ENCODE measurements around the gene THBS2. TPM values are rescaled to one million over a fixed set of nuclear protein-coding genes. Genes with fewer than 3 reads are reported as not detected.

Gene THBS2
- total RNA-seq, 2 experiments from 2014 or later = not detected

GRCh38 chr6:169254456-169255316 lies 1.0 kb upstream of the THBS2 start:
- DNase-seq (no peak), ATAC-seq (no peak)
- Mint-ChIP-seq H3K27me3 (ENCODE audit: low read depth) (peaks cover 52% of the 10 kb centered on the region), H3K36me3 (ENCODE audit: low read depth) (no peaks in the 10 kb centered on the region), H3K9me3 (ENCODE audit: insufficient read depth) (no peaks in the 10 kb centered on the region), H3K4me1 (ENCODE audit: low read depth) (peaks cover 4% of the 10 kb centered on the region), H3K4me3 (no peak overlapping the region), H3K27ac (no peak overlapping the region)
- ChIA-PET CTCF (no interaction called here), POLR2A (no interaction called here)

- Mint-ChIP-seq H3K36me3 (ENCODE audit: low read depth) (no peaks in the 10 kb centered on the region), H3K4me1 (ENCODE audit: low read depth) (peaks cover 4% of the 10 kb centered on the region), H3K9me3 (ENCODE audit: insufficient read depth) (no peaks in the 10 kb centered on the region), H3K27me3 (ENCODE audit: low read depth) (peaks cover 52% of the 10 kb centered on the region), H3K4me3 (no peak overlapping the region), H3K27ac (no peak overlapping the region)
- ChIA-PET CTCF (no interaction called here), POLR2A (no interaction called here)
- DNase-seq = no peak
- no peak for ATAC-seq
These were observed 999 bp downstream of the THBS2 start for GRCh38 chr6:169252505-169253189.

- no peak for ATAC-seq
- no peak overlapping the region for H3K27ac Mint-ChIP-seq
- CTCF ChIA-PET = no interaction called here
These were observed 1.7 kb downstream of the THBS2 start for GRCh38 chr6:169251822-169252504.

GRCh38 chr6:169251371-169251802 lies 2.3 kb downstream of the THBS2 start:
- Mint-ChIP-seq H3K4me3 (no peak overlapping the region), H3K27me3 (ENCODE audit: low read depth) (peaks cover 48% of the 10 kb centered on the region), H3K9me3 (ENCODE audit: insufficient read depth) (no peaks in the 10 kb centered on the region), H3K27ac (no peak overlapping the region), H3K36me3 (ENCODE audit: low read depth) (no peaks in the 10 kb centered on the region), H3K4me1 (ENCODE audit: low read depth) (peaks cover 4% of the 10 kb centered on the region)
- ATAC-seq = no peak
- ChIA-PET POLR2A (no interaction called here), CTCF (no interaction called here)
- DNase-seq = no peak

More at GRCh38 chr6:169251822-169252504, 1.7 kb downstream of the THBS2 start:
- H3K9me3 Mint-ChIP-seq (ENCODE audit: insufficient read depth) = no peaks in the 10 kb centered on the region
- DNase-seq = no peak
- POLR2A ChIA-PET = no interaction called here
- H3K36me3 Mint-ChIP-seq (ENCODE audit: low read depth) = no peaks in the 10 kb centered on the region
- peaks cover 4% of the 10 kb centered on the region for H3K4me1 Mint-ChIP-seq (ENCODE audit: low read depth)
- peaks cover 48% of the 10 kb centered on the region for H3K27me3 Mint-ChIP-seq (ENCODE audit: low read depth)
- H3K4me3 Mint-ChIP-seq = no peak overlapping the region

- POLR2A ChIA-PET = no interaction called here
- H3K36me3 Mint-ChIP-seq (ENCODE audit: low read depth) = no peaks in the 10 kb centered on the region
These were observed 3.0 kb downstream of the THBS2 start for GRCh38 chr6:169250660-169251059.

GRCh38 chr6:169249057-169249456 lies 4.6 kb downstream of the THBS2 start:
- DNase-seq = no peak
- POLR2A ChIA-PET = no interaction called here
- CTCF ChIA-PET = no interaction called here
- no peak for ATAC-seq
- Mint-ChIP-seq H3K4me3 (no peak overlapping the region), H3K27ac (no peak overlapping the region), H3K4me1 (ENCODE audit: low read depth) (peaks cover 4% of the 10 kb centered on the region), H3K36me3 (ENCODE audit: low read depth) (no peaks in the 10 kb centered on the region), H3K27me3 (ENCODE audit: low read depth) (peaks cover 31% of the 10 kb centered on the region), H3K9me3 (ENCODE audit: insufficient read depth) (no peaks in the 10 kb centered on the region)

More at GRCh38 chr6:169250660-169251059, 3.0 kb downstream of the THBS2 start:
- H3K9me3 Mint-ChIP-seq (ENCODE audit: insufficient read depth) = no peaks in the 10 kb centered on the region
- DNase-seq = no peak
- no peak overlapping the region for H3K27ac Mint-ChIP-seq
- peaks cover 4% of the 10 kb centered on the region for H3K4me1 Mint-ChIP-seq (ENCODE audit: low read depth)
- no peak for ATAC-seq
- peaks cover 44% of the 10 kb centered on the region for H3K27me3 Mint-ChIP-seq (ENCODE audit: low read depth)
- CTCF ChIA-PET = no interaction called here
- no peak overlapping the region for H3K4me3 Mint-ChIP-seq

- ATAC-seq = no peak
- DNase-seq = no peak
- Mint-ChIP-seq H3K4me1 (ENCODE audit: low read depth) (peaks cover 3% of the 10 kb centered on the region), H3K4me3 (no peak overlapping the region), H3K9me3 (ENCODE audit: insufficient read depth) (no peaks in the 10 kb centered on the region), H3K27ac (no peak overlapping the region), H3K36me3 (ENCODE audit: low read depth) (no peaks in the 10 kb centered on the region), H3K27me3 (ENCODE audit: low read depth) (peaks cover 26% of the 10 kb centered on the region)
- POLR2A ChIA-PET = no interaction called here
- CTCF ChIA-PET = no interaction called here
These were observed 5.1 kb downstream of the THBS2 start for GRCh38 chr6:169248521-169248971.

GRCh38 chr6:169247991-169248390 lies 5.7 kb downstream of the THBS2 start:
- Mint-ChIP-seq H3K4me1 (ENCODE audit: low read depth) (no peaks in the 10 kb centered on the region), H3K4me3 (no peak overlapping the region), H3K27ac (no peak overlapping the region), H3K36me3 (ENCODE audit: low read depth) (no peaks in the 10 kb centered on the region), H3K9me3 (ENCODE audit: insufficient read depth) (no peaks in the 10 kb centered on the region), H3K27me3 (ENCODE audit: low read depth) (peaks cover 21% of the 10 kb centered on the region)
- ATAC-seq = no peak
- ChIA-PET CTCF (no interaction called here), POLR2A (no interaction called here)
- DNase-seq = no peak

- CTCF ChIA-PET = no interaction called here
- no peak for ATAC-seq
- H3K27ac Mint-ChIP-seq = no peak overlapping the region
These were observed 6.2 kb downstream of the THBS2 start for GRCh38 chr6:169247419-169247818.

GRCh38 chr6:169246445-169246844 lies 7.2 kb downstream of the THBS2 start:
- H3K36me3 Mint-ChIP-seq (ENCODE audit: low read depth) = no peaks in the 10 kb centered on the region
- ChIA-PET CTCF (no interaction called here), POLR2A (no interaction called here)
- no peak overlapping the region for H3K4me3 Mint-ChIP-seq
- H3K4me1 Mint-ChIP-seq (ENCODE audit: low read depth) = no peaks in the 10 kb centered on the region
- no peak overlapping the region for H3K27ac Mint-ChIP-seq
- DNase-seq (no peak), ATAC-seq (no peak)
- peaks cover 7% of the 10 kb centered on the region for H3K27me3 Mint-ChIP-seq (ENCODE audit: low read depth)
- H3K9me3 Mint-ChIP-seq (ENCODE audit: insufficient read depth) = no peaks in the 10 kb centered on the region

More at GRCh38 chr6:169247419-169247818, 6.2 kb downstream of the THBS2 start:
- POLR2A ChIA-PET = no interaction called here
- Mint-ChIP-seq H3K4me3 (no peak overlapping the region), H3K9me3 (ENCODE audit: insufficient read depth) (no peaks in the 10 kb centered on the region), H3K36me3 (ENCODE audit: low read depth) (no peaks in the 10 kb centered on the region), H3K4me1 (ENCODE audit: low read depth) (no peaks in the 10 kb centered on the region), H3K27me3 (ENCODE audit: low read depth) (peaks cover 17% of the 10 kb centered on the region)
- DNase-seq = no peak

GRCh38 chr6:169244684-169245383 lies 8.8 kb downstream of the THBS2 start:
- Mint-ChIP-seq H3K27me3 (ENCODE audit: low read depth) (no peaks in the 10 kb centered on the region), H3K4me1 (ENCODE audit: low read depth) (no peaks in the 10 kb centered on the region), H3K4me3 (no peak overlapping the region), H3K9me3 (ENCODE audit: insufficient read depth) (no peaks in the 10 kb centered on the region), H3K27ac (no peak overlapping the region), H3K36me3 (ENCODE audit: low read depth) (no peaks in the 10 kb centered on the region)
- ChIA-PET CTCF (no interaction called here), POLR2A (no interaction called here)
- ATAC-seq = no peak
- DNase-seq = no peak
